Stimulated activated naive CD8-positive, alpha-beta T cell treated with anti-CD3 and anti-CD28 coated beads, Interleukin-15, amount 100 ng/mL, for 72 hours (primary cell): ENCODE results near the gene GPR179.

ENCODE experiments used
- ATAC-seq: fragments of 150-1000 bp; cut with Tn5 transposase; 2 replicates; pipeline ENCODE4 v1.10.0; 2021; ENCODE audit warnings: mild to moderate bottlenecking, moderate library complexity
- DNase-seq, 2 donors: peaks; one replicate each; pipeline ENCODE4 v3.0.0; 2021 to 2022
- H3K27ac Mint-ChIP-seq, 2 donors: one replicate each; pipeline ENCODE4 v1.8.0; 2022; ENCODE audit warnings: mild to moderate bottlenecking in 2 of 2, mixed read lengths in 2 of 2, moderate library complexity in 2 of 2
- H3K27me3 Mint-ChIP-seq: one replicate; pipeline ENCODE4 v1.8.0; 2022; ENCODE audit warnings: mixed read lengths
- H3K4me1 Mint-ChIP-seq: one replicate; pipeline ENCODE4 v1.8.0; 2022; ENCODE audit warnings: mild to moderate bottlenecking, mixed read lengths
- H3K4me3 Mint-ChIP-seq, 2 donors: one replicate each; pipeline ENCODE4 v1.8.0; 2022; ENCODE audit warnings: mild to moderate bottlenecking in 2 of 2, mixed read lengths in 2 of 2, moderate library complexity in 1 of 2
- H3K9me3 Mint-ChIP-seq, 2 donors: one replicate each; pipeline ENCODE4 v1.8.0; 2022; ENCODE audit warnings: mixed read lengths in 2 of 2

GPR179 gene

GRCh38 chr17:38330941-38331411, 12.8 kb downstream of the GPR179 start:
- DNase-seq, result no peak
- no peak overlapping the region for H3K4me3 Mint-ChIP-seq
- no peak overlapping the region for H3K27ac Mint-ChIP-seq
- H3K4me1 Mint-ChIP-seq, result peaks cover 7% of the 10 kb centered on the region
- no peaks in the 10 kb centered on the region for H3K9me3 Mint-ChIP-seq
- no peak for ATAC-seq
- peaks cover 16% of the 10 kb centered on the region for H3K27me3 Mint-ChIP-seq

GRCh38 chr17:38329808-38330730, 13.7 kb downstream of the GPR179 start:
- H3K4me1 Mint-ChIP-seq, result peaks cover 14% of the 10 kb centered on the region
- no peak for ATAC-seq
- no peak for DNase-seq
- H3K9me3 Mint-ChIP-seq, result no peaks in the 10 kb centered on the region
- H3K4me3 Mint-ChIP-seq, result no peak overlapping the region
- H3K27me3 Mint-ChIP-seq, result peaks cover 16% of the 10 kb centered on the region
- H3K27ac Mint-ChIP-seq, result peak overlapping the region in 1 of 2 donors; percentile 66

GRCh38 chr17:38329284-38329683, 14.5 kb downstream of the GPR179 start:
- Mint-ChIP-seq H3K4me3 (no peak overlapping the region), H3K4me1 (peaks cover 17% of the 10 kb centered on the region), H3K27me3 (peaks cover 11% of the 10 kb centered on the region), H3K9me3 (no peaks in the 10 kb centered on the region), H3K27ac (peak overlapping the region; percentile 37 to 64)
- ATAC-seq (no peak), DNase-seq (no peak)

GRCh38 chr17:38328620-38329019, 15.1 kb downstream of the GPR179 start:
- DNase-seq (no peak), ATAC-seq (no peak)
- Mint-ChIP-seq H3K27ac (peak overlapping the region in 1 of 2 donors; percentile 12), H3K4me1 (peaks cover 17% of the 10 kb centered on the region), H3K4me3 (no peak overlapping the region), H3K9me3 (no peaks in the 10 kb centered on the region), H3K27me3 (peaks cover 5% of the 10 kb centered on the region)

- ATAC-seq, result no peak
Measured at GRCh38 chr17:38327936-38328335, 15.8 kb downstream of the GPR179 start.

GRCh38 chr17:38326996-38327792, 16.6 kb downstream of the GPR179 start:
- H3K4me3 Mint-ChIP-seq, result no peak overlapping the region
- H3K27ac Mint-ChIP-seq, result peak overlapping the region in 1 of 2 donors; percentile 7
- ATAC-seq, result no peak
- DNase-seq, result no peak
- no peaks in the 10 kb centered on the region for H3K27me3 Mint-ChIP-seq
- H3K9me3 Mint-ChIP-seq, result no peaks in the 10 kb centered on the region
- H3K4me1 Mint-ChIP-seq, result peaks cover 17% of the 10 kb centered on the region

More at GRCh38 chr17:38327936-38328335, 15.8 kb downstream of the GPR179 start:
- Mint-ChIP-seq H3K4me3 (no peak overlapping the region), H3K27ac (no peak overlapping the region), H3K9me3 (no peaks in the 10 kb centered on the region), H3K4me1 (peaks cover 17% of the 10 kb centered on the region), H3K27me3 (no peaks in the 10 kb centered on the region)
- no peak for DNase-seq

- peak; percentile 32 for ATAC-seq
- H3K4me1 Mint-ChIP-seq, result peaks cover 17% of the 10 kb centered on the region
- H3K27ac Mint-ChIP-seq, result peak overlapping the region; percentile 62 to 67
- H3K27me3 Mint-ChIP-seq, result no peaks in the 10 kb centered on the region
- no peak for DNase-seq
- H3K9me3 Mint-ChIP-seq, result no peaks in the 10 kb centered on the region
- H3K4me3 Mint-ChIP-seq, result peak overlapping the region in 1 of 2 donors; percentile 32
Measured at GRCh38 chr17:38325221-38325851, 18.4 kb downstream of the GPR179 start.

- H3K27ac Mint-ChIP-seq, result no peak overlapping the region
- no peaks in the 10 kb centered on the region for H3K9me3 Mint-ChIP-seq
Measured at GRCh38 chr17:38324772-38325171, 19.0 kb downstream of the GPR179 start.

GRCh38 chr17:38324141-38324697, 19.5 kb downstream of the GPR179 start:
- H3K27me3 Mint-ChIP-seq, result no peaks in the 10 kb centered on the region
- ATAC-seq, result no peak
- H3K9me3 Mint-ChIP-seq, result no peaks in the 10 kb centered on the region
- DNase-seq, result no peak
- H3K27ac Mint-ChIP-seq, result no peak overlapping the region
- peaks cover 17% of the 10 kb centered on the region for H3K4me1 Mint-ChIP-seq
- H3K4me3 Mint-ChIP-seq, result no peak overlapping the region

More at GRCh38 chr17:38324772-38325171, 19.0 kb downstream of the GPR179 start:
- Mint-ChIP-seq H3K4me3 (no peak overlapping the region), H3K27me3 (no peaks in the 10 kb centered on the region), H3K4me1 (peaks cover 17% of the 10 kb centered on the region)
- no peak for DNase-seq
- ATAC-seq, result no peak

GRCh38 chr17:38322897-38323296, 20.9 kb downstream of the GPR179 start:
- no peak for DNase-seq
- no peaks in the 10 kb centered on the region for H3K27me3 Mint-ChIP-seq
- H3K4me1 Mint-ChIP-seq, result peaks cover 17% of the 10 kb centered on the region
- no peaks in the 10 kb centered on the region for H3K9me3 Mint-ChIP-seq
- no peak overlapping the region for H3K4me3 Mint-ChIP-seq
- no peak overlapping the region for H3K27ac Mint-ChIP-seq
- no peak for ATAC-seq

- Mint-ChIP-seq H3K4me1 (peaks cover 16% of the 10 kb centered on the region), H3K4me3 (no peak overlapping the region), H3K9me3 (no peaks in the 10 kb centered on the region), H3K27ac (no peak overlapping the region), H3K27me3 (no peaks in the 10 kb centered on the region)
- DNase-seq (peak; percentile 68 to 70), ATAC-seq (peak; percentile 86)
Measured at GRCh38 chr17:38322156-38322779, 21.5 kb downstream of the GPR179 start.

- H3K27ac Mint-ChIP-seq, result no peak overlapping the region
- no peak overlapping the region for H3K4me3 Mint-ChIP-seq
- DNase-seq, result no peak
- no peak for ATAC-seq
- H3K9me3 Mint-ChIP-seq, result no peaks in the 10 kb centered on the region
- no peaks in the 10 kb centered on the region for H3K27me3 Mint-ChIP-seq
- H3K4me1 Mint-ChIP-seq, result peaks cover 7% of the 10 kb centered on the region
Measured at GRCh38 chr17:38320482-38320881, 23.3 kb downstream of the GPR179 start.

- H3K4me1 Mint-ChIP-seq, result no peaks in the 10 kb centered on the region
- H3K4me3 Mint-ChIP-seq, result no peak overlapping the region
- ATAC-seq (no peak), DNase-seq (no peak)
- H3K27ac Mint-ChIP-seq, result peak overlapping the region in 1 of 2 donors; percentile 31
- H3K9me3 Mint-ChIP-seq, result no peaks in the 10 kb centered on the region
- no peaks in the 10 kb centered on the region for H3K27me3 Mint-ChIP-seq
Measured at GRCh38 chr17:38317081-38317480, 26.7 kb downstream of the GPR179 start.

- H3K9me3 Mint-ChIP-seq, result no peaks in the 10 kb centered on the region
- no peak overlapping the region for H3K27ac Mint-ChIP-seq
- no peaks in the 10 kb centered on the region for H3K4me1 Mint-ChIP-seq
- no peak for DNase-seq
- no peaks in the 10 kb centered on the region for H3K27me3 Mint-ChIP-seq
- no peak for ATAC-seq
- no peak overlapping the region for H3K4me3 Mint-ChIP-seq
Measured at GRCh38 chr17:38315497-38315896, 28.3 kb downstream of the GPR179 start.
